Activated T-cell treated with anti-CD3 and anti-CD28 coated beads, Interleukin-2, amount 50 U/mL, for 48 hours (primary cell): ENCODE results near the gene PIGQ.

Experiments
- DNase-seq, 2 experiments: peaks; one replicate each; pipeline ENCODE4 v3.0.0-alpha.2; 2020

The PIGQ gene

DNA sequence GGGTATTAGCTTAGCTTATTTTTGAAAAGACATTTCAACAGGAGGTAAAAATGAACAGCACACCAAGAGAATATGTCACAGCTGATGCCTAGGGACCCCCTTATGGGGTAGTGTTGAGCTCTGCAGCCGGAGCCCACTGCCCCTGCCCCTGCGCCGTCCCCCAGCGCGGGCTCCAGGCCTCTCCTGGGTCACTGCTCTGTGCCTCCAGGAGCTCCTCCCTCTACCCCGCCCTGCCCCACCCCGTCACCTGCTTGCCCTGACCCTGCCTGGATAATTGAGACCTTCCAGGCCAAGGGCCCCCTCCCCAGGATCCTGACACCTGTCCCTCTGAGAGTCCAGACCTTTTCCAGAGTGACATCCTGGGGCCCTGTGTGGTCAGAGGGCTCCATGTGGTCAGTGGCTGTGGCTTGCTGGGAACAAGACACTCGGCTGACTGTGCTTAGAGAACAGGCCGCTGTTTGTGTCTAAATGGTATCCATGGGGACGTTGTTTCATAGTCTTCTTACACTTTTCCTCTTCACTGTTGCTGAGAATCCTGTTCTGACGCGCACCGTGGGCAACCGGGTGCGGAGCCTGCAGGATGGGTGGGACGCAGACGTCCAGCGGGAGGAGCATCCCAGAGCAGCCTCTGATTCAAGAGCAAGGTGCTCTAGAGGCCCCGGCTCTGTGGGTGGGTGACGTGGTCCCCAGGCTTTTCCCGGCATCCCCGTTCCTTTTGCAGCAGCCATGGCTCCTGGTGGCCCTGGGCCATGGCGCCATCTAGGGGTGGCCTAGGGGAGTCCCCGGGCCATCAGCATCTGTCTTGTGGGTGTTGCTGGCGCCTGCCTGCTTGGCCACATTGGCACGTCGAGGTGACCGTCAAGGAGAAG is 41.0 kb downstream of the PIGQ start:
- peak; percentile 72 to 80 for DNase-seq

DNA sequence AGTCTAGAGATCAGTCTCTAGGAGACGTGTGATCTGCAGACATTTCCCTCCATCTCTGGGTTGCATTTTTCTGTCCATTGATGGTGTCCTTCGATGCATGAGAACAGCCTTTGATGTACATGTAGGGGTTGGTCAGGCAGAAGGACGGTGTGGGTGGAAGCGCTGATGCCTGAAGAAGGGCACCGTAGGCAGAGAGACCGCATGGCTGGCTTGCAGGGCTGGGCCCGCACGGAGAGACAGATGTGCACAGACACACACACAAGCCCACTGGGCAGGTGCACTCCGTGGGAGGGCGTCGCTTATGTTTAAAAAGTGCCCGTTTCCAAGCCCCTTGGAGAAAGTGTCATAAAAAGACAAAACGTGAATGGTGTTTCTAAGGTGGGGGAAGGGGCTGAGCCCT is 45.4 kb downstream of the PIGQ start:
- no peak for DNase-seq

DNA sequence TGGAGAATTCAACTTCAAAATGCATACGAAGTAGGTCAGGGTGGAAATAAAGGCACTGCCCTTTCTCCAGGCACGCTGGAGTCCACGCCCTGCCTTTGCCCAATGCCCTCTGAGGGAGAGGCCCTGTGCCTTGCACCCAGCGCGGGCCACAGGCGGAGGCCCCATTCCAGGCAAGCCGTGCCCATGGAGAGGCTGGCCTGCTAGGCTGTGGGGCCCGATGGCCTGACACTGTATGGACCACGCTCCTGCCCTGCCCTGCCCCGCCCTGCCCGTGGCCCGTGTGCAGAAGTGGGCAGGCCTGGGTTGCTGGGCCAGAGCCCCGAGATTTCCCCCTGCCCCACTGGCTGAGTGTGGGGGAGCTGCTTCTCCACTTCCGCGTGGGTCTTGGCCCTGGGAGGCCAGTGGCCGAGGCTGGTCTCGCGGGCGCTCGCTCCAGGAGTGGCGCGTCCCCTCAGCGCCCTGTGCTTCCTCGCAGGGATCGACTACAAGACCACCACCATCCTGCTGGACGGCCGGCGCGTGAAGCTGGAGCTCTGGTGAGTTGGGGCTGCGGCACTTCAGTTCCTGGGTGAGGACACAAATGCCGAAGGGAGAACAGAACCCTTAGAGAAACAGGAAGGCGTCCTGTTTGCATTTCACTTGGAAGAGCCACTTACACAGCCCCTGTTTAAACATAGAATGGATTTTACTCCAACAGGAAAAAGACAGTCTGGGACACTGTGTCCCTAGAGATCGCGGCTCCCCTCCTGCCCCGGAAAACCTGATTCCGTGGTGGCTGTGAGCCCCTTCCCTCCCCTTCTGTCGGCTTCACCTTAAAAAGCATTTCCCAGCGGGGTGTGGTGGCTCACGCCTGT is 47.2 kb downstream of the PIGQ start:
- no peak for DNase-seq

DNA sequence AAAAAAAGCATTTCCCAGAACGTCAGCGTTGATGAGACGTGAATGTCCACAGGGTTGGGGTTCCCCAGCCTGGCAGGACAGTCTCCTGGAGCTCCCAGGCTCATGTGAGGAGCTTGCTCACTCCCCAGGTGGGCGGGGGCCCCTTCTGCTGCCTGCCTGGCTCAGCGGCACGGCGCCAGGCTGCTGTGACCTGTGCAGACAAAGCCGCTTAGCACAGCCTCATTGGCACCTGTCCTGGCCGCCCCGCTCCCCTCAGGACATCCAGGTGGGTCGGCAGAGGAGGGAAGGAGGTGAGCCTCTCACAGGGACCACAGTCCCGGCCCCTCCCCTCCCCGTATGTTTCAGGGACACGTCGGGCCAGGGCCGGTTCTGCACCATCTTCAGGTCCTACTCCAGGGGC is 48.1 kb downstream of the PIGQ start:
- no peak for DNase-seq

- DNase-seq: no peak
Measured at GRCh38 chr16:619476-620100, 49.8 kb downstream of the PIGQ start.

GRCh38 chr16:620700-621525 is 51.1 kb downstream of the PIGQ start:
- no peak for DNase-seq

DNA sequence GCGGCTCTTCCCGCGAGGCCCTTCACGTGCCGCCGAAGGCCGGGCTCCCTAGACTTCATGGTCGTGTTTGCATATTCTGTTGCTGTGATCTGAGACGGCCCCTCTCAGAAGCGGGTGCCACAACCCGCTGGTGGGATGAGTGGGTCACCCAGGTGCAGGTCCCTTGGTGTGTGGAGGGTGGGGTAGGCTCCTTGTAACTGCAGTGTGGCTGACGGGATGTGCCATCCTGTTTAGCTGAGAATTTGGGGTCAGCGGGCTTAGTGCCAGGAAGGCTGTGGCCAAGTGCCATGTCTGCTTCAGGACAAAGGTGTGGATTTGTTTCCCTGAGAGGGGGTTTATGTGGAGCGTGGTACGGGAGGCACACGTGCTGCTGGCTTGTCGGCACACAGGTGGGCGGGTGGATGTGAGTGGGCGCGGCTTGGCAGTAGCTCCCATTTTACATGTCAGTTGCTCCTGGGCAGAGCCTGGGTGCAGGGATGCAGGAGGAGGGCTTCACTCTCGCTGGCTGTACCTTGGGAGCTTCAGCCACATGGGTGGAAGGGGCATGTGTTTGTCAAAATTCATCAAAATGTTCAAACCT is 51.8 kb downstream of the PIGQ start:
- no peak for DNase-seq

- no peak for DNase-seq
Measured at GRCh38 chr16:622920-623280, 53.1 kb downstream of the PIGQ start.

DNA sequence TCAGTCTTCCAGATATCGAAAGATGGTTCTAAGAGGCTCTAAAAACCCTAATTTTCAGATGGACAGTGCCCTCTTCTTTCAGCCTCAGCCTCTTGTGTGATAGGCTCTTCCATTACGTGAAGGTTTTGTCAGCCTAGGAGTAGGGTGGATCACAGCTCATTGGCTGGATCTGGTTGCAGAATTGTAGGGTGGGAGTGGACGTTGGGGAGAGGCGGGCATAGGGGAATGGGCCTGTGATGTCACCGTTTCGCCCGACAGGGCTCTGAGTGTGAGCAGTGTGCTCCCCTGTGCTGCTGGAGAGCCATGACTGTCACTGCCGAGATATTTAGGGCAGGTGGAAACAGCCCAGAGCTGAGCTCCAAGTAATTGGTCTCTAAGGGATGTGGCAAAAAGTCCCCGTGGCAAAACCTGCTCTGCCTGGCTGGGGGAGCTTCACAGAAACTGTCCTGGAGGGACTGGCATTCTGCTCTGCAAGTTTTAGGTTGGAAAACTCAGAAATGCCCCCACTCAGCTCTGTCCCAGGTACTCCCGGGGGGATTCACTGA is 54.8 kb downstream of the PIGQ start:
- DNase-seq: no peak

GRCh38 chr16:625117-625976 is 55.6 kb downstream of the PIGQ start:
- no peak for DNase-seq

- no peak for DNase-seq
Measured at GRCh38 chr16:625977-626765, 56.4 kb downstream of the PIGQ start.

- no peak for DNase-seq
Measured at GRCh38 chr16:626787-627453, 57.2 kb downstream of the PIGQ start.

DNA sequence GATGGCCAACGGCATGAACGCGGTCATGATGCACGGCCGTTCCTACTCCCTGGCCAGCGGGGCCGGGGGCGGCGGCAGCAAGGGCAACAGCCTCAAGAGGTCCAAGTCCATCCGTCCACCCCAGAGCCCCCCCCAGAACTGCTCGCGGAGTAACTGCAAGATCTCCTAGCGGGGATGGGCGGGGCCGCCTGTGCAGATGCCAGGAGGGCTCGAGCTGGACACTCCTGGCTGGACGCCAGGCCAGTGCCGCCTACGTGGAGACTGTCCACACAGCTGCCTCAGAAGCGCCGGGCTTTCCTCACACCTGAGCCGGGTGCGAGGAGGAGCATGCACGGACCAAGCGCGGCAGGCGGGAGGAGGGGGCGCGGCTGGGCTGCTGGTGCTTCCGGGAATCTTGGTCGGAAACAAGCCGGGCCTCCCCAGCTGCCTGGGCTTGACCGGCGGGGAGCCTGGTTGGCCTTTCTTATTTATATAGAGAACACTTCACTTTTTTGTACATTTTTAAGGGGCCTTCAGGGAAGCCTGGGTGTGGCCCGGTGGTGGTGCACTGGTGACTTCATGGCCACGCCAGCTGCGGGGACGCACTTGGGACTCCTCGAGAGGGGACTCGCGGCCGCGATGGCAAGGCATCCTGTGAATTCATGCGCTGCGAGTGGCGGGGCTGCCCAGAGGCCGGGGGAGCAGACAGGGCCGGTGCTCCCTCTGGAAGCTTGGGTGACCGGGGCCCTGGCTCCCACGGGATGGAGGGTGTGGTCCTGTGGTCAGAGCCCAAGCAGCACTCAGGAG is 57.9 kb downstream of the PIGQ start:
- no peak for DNase-seq

- no peak for DNase-seq
Measured at GRCh38 chr16:628321-629061, 58.7 kb downstream of the PIGQ start.

DNA sequence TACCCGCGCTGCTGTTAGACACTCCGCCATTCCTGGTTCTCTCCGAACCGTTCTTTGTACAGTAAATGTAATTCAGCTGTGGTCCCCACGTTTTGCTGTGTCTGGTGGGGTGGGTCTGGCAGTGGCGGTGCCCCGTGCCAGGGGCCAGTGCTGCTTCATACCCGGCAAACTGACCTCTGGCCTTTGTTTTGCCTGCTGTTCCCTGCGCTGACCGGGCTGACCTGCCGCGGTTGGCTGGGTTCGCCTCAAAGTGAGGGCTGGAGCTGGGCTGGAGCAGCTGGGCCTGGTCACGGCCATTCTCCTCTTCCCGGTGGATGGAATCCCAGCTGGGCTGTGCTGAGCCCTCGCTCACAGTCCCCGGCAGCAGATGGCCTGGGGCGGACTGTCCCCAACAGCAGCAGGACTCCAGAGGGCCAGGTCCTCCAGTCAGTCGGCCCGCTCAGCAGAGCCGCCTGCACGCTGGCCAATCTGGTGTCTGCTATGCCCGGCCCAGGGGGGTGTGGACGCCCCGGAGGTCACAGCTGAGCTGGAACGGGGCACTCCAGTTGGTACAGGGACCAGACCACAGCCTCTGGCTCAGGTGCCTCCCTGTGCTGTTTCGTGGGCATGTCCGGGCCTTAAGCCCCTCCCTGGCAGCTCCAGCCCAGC is 59.5 kb downstream of the PIGQ start:
- no peak for DNase-seq

- no peak for DNase-seq
Measured at GRCh38 chr16:629833-630248, 60.1 kb downstream of the PIGQ start.

DNA sequence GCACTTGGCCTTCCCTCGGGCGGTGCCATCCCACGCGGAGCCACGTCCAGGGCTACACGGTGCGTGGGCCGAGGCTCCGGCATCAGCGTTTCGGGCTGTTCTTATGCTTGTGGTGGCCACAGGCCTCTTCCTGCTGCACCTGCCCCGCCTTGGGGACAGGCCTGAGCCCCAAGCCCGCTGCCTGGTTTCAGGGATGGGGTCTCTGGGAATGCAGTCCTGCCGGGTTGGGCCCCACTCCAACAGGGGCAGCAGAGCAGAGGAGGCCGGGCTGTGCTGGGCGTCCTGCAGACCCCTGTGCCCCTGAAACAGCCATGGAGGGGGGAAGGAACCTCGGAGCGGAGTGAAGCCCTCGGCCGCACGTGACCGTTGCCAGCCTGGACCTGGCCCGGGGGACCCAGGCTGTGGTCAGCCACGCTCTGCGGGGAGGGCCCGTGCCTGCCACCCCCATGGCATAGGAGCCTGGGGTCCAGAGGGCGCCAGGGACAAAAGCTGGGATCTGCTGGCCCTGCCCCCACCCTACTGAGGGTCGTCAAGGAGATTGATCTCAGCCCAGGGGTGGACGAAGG is 60.6 kb downstream of the PIGQ start:
- DNase-seq: no peak
